ENCODE measurements around the gene TBCK. TPM values are rescaled to one million over a fixed set of nuclear protein-coding genes. Genes with fewer than 3 reads are reported as not detected.

TBCK gene
- total RNA-seq, 1 experiment from 2014 or later: 19.7 TPM

- Mint-ChIP-seq H3K27me3 (ENCODE audit: unreplicated experiment) (no peaks in the 10 kb centered on the region), H3K36me3 (ENCODE audit: insufficient read depth, unreplicated experiment) (no peaks in the 10 kb centered on the region), H3K4me3 (ENCODE audit: low read depth, unreplicated experiment) (no peak overlapping the region), H3K9me3 (ENCODE audit: low read depth, unreplicated experiment) (no peaks in the 10 kb centered on the region), H3K4me1 (ENCODE audit: low read depth, unreplicated experiment) (no peaks in the 10 kb centered on the region), H3K27ac (ENCODE audit: unreplicated experiment) (no peak overlapping the region)
- CTCF ChIA-PET: no interaction called here
- TF ChIP-seq, protein P1, sequence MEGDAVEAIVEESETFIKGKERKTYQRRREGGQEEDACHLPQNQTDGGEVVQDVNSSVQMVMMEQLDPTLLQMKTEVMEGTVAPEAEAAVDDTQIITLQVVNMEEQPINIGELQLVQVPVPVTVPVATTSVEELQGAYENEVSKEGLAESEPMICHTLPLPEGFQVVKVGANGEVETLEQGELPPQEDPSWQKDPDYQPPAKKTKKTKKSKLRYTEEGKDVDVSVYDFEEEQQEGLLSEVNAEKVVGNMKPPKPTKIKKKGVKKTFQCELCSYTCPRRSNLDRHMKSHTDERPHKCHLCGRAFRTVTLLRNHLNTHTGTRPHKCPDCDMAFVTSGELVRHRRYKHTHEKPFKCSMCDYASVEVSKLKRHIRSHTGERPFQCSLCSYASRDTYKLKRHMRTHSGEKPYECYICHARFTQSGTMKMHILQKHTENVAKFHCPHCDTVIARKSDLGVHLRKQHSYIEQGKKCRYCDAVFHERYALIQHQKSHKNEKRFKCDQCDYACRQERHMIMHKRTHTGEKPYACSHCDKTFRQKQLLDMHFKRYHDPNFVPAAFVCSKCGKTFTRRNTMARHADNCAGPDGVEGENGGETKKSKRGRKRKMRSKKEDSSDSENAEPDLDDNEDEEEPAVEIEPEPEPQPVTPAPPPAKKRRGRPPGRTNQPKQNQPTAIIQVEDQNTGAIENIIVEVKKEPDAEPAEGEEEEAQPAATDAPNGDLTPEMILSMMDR (IDR thresholded peaks at IDR 0.05; ENCODE audit: unreplicated experiment): no peak
- DNase-seq: no peak
- intact Hi-C loops (cut with micrococcal nuclease; ENCODE audit: unreplicated experiment): no loop called here
- BruUV-seq (replicated peaks): no TSS peak
Observed at GRCh38 chr4:106210021-106210420, 106.0 kb downstream of the TBCK start.

DNA sequence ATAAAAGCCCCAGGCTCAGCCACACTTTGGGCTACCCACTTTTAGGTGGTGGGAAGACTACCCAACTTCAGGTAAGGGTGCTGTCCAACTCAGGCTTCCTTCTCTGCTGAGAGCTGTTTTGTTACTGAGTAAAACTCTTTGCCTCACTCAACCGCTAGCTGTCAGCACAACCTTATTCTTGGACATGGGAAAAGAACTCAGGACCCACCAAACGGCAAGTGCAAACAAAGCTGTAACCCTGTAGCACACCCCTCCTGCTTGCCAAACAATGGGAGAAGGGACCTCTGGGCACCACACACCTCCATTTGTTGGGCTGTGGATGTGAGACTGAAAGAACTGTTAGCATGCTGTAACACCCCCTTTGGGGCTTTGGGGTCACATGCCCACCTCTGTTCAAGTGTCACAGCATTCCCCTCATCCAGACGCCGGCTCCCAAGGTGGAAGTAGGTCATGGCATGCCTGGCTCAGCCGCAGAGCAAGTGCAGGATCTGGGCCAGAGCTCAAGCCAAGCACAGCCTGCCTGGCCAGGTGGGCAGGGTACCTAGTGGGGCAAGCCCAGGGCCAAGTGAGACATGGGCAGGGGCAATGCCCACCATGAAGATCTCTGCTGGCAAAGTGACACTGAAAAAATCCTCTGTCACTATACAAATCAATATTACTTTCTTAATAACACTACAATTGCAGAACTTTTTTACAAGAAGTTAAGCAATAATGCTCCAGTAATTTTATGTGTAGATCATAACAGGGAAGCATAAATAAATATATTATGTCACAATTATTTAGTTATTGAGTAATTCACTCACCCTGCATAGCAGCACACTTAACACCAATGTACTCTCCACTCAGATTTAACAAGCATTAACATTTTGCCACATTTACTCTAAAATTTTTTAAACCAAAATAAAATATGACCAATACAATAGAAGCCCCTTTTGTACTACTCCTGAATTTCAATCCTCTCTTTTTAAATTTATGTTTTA is 107.2 kb downstream of the TBCK start:
- Mint-ChIP-seq H3K4me3 (ENCODE audit: low read depth, unreplicated experiment) (no peak overlapping the region), H3K27ac (ENCODE audit: unreplicated experiment) (no peak overlapping the region), H3K9me3 (ENCODE audit: low read depth, unreplicated experiment) (no peaks in the 10 kb centered on the region), H3K27me3 (ENCODE audit: unreplicated experiment) (no peaks in the 10 kb centered on the region), H3K36me3 (ENCODE audit: insufficient read depth, unreplicated experiment) (no peaks in the 10 kb centered on the region), H3K4me1 (ENCODE audit: low read depth, unreplicated experiment) (no peaks in the 10 kb centered on the region)
- BruUV-seq (replicated peaks): no TSS peak
- TF ChIP-seq, protein P1 (IDR thresholded peaks at IDR 0.05; ENCODE audit: unreplicated experiment): no peak
- no peak for DNase-seq
- intact Hi-C loops (cut with micrococcal nuclease; ENCODE audit: unreplicated experiment): loop anchor here (10.0 kb wide), 1 partner anchor 304 kb away; no protein-coding TSS in a partner anchor
- CTCF ChIA-PET: interaction anchor here (0.6 kb wide), 1 partner anchor 499 kb away, joined by 4 read pairs; no protein-coding TSS in a partner anchor

GRCh38 chr4:106201373-106201772 is 114.6 kb downstream of the TBCK start:
- Mint-ChIP-seq H3K4me3 (ENCODE audit: low read depth, unreplicated experiment) (no peak overlapping the region), H3K4me1 (ENCODE audit: low read depth, unreplicated experiment) (no peaks in the 10 kb centered on the region), H3K27ac (ENCODE audit: unreplicated experiment) (no peak overlapping the region), H3K36me3 (ENCODE audit: insufficient read depth, unreplicated experiment) (no peaks in the 10 kb centered on the region), H3K27me3 (ENCODE audit: unreplicated experiment) (no peaks in the 10 kb centered on the region), H3K9me3 (ENCODE audit: low read depth, unreplicated experiment) (no peaks in the 10 kb centered on the region)
- DNase-seq: no peak
- intact Hi-C loops (cut with micrococcal nuclease; ENCODE audit: unreplicated experiment): loop anchor here (5.0 to 10.0 kb wide), 2 partner anchors 297 to 489 kb away; no protein-coding TSS in a partner anchor
- TF ChIP-seq, protein P1 (IDR thresholded peaks at IDR 0.05; ENCODE audit: unreplicated experiment): no peak
- BruUV-seq (replicated peaks): no TSS peak
- CTCF ChIA-PET: no interaction called here

GRCh38 chr4:106195435-106195950 is 120.5 kb downstream of the TBCK start:
- no TSS peak for BruUV-seq (replicated peaks)
- CTCF ChIA-PET: no interaction called here
- no peaks in the 10 kb centered on the region for H3K9me3 Mint-ChIP-seq (ENCODE audit: low read depth, unreplicated experiment)

More at GRCh38 chr4:106195435-106195950, 120.5 kb downstream of the TBCK start:
- no peak for DNase-seq
- TF ChIP-seq, protein P1 (IDR thresholded peaks at IDR 0.05; ENCODE audit: unreplicated experiment): no peak
- Mint-ChIP-seq H3K36me3 (ENCODE audit: insufficient read depth, unreplicated experiment) (no peaks in the 10 kb centered on the region), H3K4me3 (ENCODE audit: low read depth, unreplicated experiment) (no peak overlapping the region), H3K27ac (ENCODE audit: unreplicated experiment) (no peak overlapping the region), H3K4me1 (ENCODE audit: low read depth, unreplicated experiment) (no peaks in the 10 kb centered on the region), H3K27me3 (ENCODE audit: unreplicated experiment) (no peaks in the 10 kb centered on the region)
- intact Hi-C loops (cut with micrococcal nuclease; ENCODE audit: unreplicated experiment): no loop called here
